Spleen (tissue), 11 donors: ENCODE measurements around the gene USP51. TPM values are rescaled to one million over a fixed set of nuclear protein-coding genes. Genes with fewer than 3 reads are reported as not detected.

Experiments used
- DNase-seq: peaks from one replicate; pipeline ENCODE4 v3.0.0-alpha.2; 2020
- H3K27ac ChIP-seq, 8 donors: fragments of 200-600 bp; sonication (generic) in 7 of 8; 1 replicate in 4 of 8; 2 replicates in 4 of 8; pipeline versions ENCODE4 v1.5.0 to v1.8.0; 2016 to 2021; ENCODE audit warnings: inconsistent platforms in 4 of 8, mild to moderate bottlenecking in 4 of 8, moderate library complexity in 1 of 8
- H3K27me3 ChIP-seq, 7 donors: fragments of 200-600 bp; sonication (generic) in 6 of 7; replicated peaks in 1 of 7; 1 replicate in 4 of 7; 2 replicates in 3 of 7; pipeline versions ENCODE4 v1.5.0 to v1.8.0; 2016 to 2021; ENCODE audit warnings: inconsistent platforms in 3 of 7, mild to moderate bottlenecking in 1 of 7
- H3K36me3 ChIP-seq, 6 donors: fragments of 200-600 bp; sonication (generic) in 5 of 6; 1 replicate in 4 of 6; 2 replicates in 2 of 6; pipeline versions ENCODE4 v1.5.0 to v1.8.0; 2016 to 2021; ENCODE audit warnings: inconsistent platforms in 2 of 6
- H3K4me1 ChIP-seq, 6 donors: fragments of 200-600 bp; sonication (generic) in 5 of 6; 1 replicate in 3 of 6; 2 replicates in 3 of 6; pipeline versions ENCODE4 v1.5.0 to v1.8.0; 2016 to 2021; ENCODE audit warnings: inconsistent platforms in 3 of 6
- H3K4me3 ChIP-seq, 8 donors: fragments of 200-600 bp; sonication (generic) in 7 of 8; 1 replicate in 4 of 8; 2 replicates in 4 of 8; pipeline versions ENCODE4 v1.5.0 to v1.8.0; 2016 to 2021; ENCODE audit warnings: inconsistent platforms in 4 of 8, mild to moderate bottlenecking in 4 of 8, moderate library complexity in 2 of 8
- H3K9me3 ChIP-seq, 8 donors: fragments of 200-600 bp; sonication (generic) in 7 of 8; 1 replicate in 4 of 8; 2 replicates in 4 of 8; pipeline versions ENCODE4 v1.5.0 to v1.8.0; 2016 to 2021; ENCODE audit warnings: inconsistent platforms in 4 of 8
- POLR2A ChIP-seq, 3 donors: fragments of 450-650 bp; IDR thresholded peaks; one replicate each; pipeline ENCODE4 v1.5.1; 2017; ENCODE audit warnings: antibody characterized with exemption in 3 of 3, mild to moderate bottlenecking in 1 of 3
- POLR2AphosphoS5 ChIP-seq, 3 donors: sonication (generic); formaldehyde crosslinking; IDR thresholded peaks; one replicate each; pipeline ENCODE4 v1.5.1; 2017; ENCODE audit warnings: antibody characterized with exemption in 3 of 3
- WGBS, 5 donors: extraction: QIAGEN DNeasy Blood & Tissue Kit in 3 of 5; methylation state at CpG; one replicate each; pipeline versions ENCODE4 v1.1.5 to v1.1.7; 2013 to 2018; 5-methylcytosine and 5-hydroxymethylcytosine counted together
- intact Hi-C: fragments of 100-400 bp; cut with DNase I; formaldehyde crosslinking; loops from one replicate; pipeline ENCODE4 v1.15.0; 2023; ENCODE audit warnings: low total_unique reads
- polyA plus RNA-seq, 3 donors: library from polyadenylated mRNA; stranded (reverse); fragments of 200-250 nt; gene quantifications; one replicate each; pipeline ENCODE4 v1.2.1, GENCODE V29; 2013
- total RNA-seq, 7 donors: library from RNA; depleted of rRNA in 3 of 7; stranded (reverse); fragments of >200 nt in 3 of 7; fragmentation: NEBNext Ultra II Directional in 4 of 7; extraction: Animal tissue kit (Norgen Biotek cat#: 25700) in 4 of 7; gene quantifications; one replicate each; pipeline versions ENCODE4 v1.1.0 to v1.2.1, GENCODE V29; 2016 to 2021
- TF ChIP-seq, protein P1 (sequence below), 11 experiments: fragments of 200-600 bp in 7 of 11; fragments of 450-650 bp in 4 of 11; sonication (generic) in 4 of 11; IDR thresholded peaks in 8 of 11; conservative IDR thresholded peaks in 3 of 11; 1 replicate in 7 of 11; 2 replicates in 4 of 11; pipeline versions ENCODE4 v1.4.0 to v1.8.0; 2016 to 2021; ENCODE audit warnings: antibody characterized with exemption in 11 of 11, inconsistent platforms in 4 of 11, mild to moderate bottlenecking in 1 of 11
- donor health status: healthy with polysubstance abuse.
- donor health status: DM: no; HTN: no; CAD: no; lungs with moderate emphysema.
- donor health status: DM: no; HTN: no; CAD: no.
- donor health status: Bipolar disorder and iron deficiency.
- donor health status: healthy.
- donor health status: DM: no; HTN: no; CAD: no.
- donor health status: DM: yes; HTN: yes; CAD: no.

USP51 gene
- total and polyA plus RNA-seq, 10 donors: 0.46 to 5.0 (median 2.4) TPM

DNA sequence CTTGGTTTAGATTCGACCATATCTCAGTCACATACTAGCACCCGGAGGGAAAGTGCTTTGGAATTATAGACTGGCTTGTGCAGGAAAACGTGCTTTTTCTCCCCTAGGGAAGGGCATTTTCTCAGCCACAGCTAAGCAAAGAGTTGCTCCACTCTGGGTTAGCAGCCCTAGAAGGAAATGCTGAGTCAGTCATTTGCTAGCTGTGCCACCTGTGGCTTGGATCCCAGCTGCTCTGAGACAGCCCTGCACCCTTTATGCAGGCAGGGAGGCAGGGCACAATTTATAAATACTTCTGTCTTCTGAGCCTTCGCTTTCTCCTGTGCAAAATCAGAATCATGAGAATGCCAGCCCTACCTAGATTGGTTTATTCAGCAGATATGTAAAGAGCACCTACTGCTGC lies 1.3 kb upstream of the USP51 start:
- Histone ChIP-seq H3K27ac (no peak overlapping the region), H3K4me1 (peaks cover 0 to 18% (median 7%) of the 10 kb centered on the region in 6 donors), H3K9me3 (no peaks in the 10 kb centered on the region), H3K36me3 (no peaks in the 10 kb centered on the region), H3K27me3 (no peaks in the 10 kb centered on the region), H3K4me3 (no peak overlapping the region)
- intact Hi-C loops: no loop called here
- DNase-seq: no peak
- TF ChIP-seq, protein P1, sequence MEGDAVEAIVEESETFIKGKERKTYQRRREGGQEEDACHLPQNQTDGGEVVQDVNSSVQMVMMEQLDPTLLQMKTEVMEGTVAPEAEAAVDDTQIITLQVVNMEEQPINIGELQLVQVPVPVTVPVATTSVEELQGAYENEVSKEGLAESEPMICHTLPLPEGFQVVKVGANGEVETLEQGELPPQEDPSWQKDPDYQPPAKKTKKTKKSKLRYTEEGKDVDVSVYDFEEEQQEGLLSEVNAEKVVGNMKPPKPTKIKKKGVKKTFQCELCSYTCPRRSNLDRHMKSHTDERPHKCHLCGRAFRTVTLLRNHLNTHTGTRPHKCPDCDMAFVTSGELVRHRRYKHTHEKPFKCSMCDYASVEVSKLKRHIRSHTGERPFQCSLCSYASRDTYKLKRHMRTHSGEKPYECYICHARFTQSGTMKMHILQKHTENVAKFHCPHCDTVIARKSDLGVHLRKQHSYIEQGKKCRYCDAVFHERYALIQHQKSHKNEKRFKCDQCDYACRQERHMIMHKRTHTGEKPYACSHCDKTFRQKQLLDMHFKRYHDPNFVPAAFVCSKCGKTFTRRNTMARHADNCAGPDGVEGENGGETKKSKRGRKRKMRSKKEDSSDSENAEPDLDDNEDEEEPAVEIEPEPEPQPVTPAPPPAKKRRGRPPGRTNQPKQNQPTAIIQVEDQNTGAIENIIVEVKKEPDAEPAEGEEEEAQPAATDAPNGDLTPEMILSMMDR (IDR thresholded peaks at IDR 0.05 in 8 of 11, conservative IDR thresholded peaks at IDR 0.05 in 3 of 11): no peak
- TF ChIP-seq POLR2A (IDR thresholded peaks at IDR 0.05) (no peak), POLR2AphosphoS5 (IDR thresholded peaks at IDR 0.05) (no peak)
- 57 to 65% (median 61%) methylated on average over 3 to 4 of the region's 4 CpGs for WGBS, 5 donors

DNA sequence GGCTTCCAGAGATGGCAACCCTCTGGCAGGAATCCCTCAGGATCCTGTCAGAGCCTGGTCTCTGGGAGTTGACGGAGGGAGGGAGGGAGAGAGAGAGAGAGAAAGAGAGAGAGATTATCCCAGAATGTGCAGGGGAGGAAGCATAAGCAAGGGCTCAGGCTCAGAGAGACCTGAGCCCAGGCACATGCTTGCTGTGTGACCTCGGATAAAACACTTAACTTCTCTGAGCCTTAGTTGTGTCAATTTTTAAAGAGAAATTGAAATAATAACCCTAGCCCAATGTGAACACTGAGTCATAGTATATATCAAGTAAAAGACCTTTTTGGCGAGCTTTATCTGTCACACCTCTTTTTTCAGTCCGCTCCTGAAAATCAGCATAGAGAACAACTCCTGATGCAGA lies 473 bp upstream of the USP51 start:
- DNase-seq: no peak
- intact Hi-C loops: no loop called here
- WGBS, 5 donors: 60 to 81% (median 72%) methylated on average over 4 of the region's 4 CpGs

DNA sequence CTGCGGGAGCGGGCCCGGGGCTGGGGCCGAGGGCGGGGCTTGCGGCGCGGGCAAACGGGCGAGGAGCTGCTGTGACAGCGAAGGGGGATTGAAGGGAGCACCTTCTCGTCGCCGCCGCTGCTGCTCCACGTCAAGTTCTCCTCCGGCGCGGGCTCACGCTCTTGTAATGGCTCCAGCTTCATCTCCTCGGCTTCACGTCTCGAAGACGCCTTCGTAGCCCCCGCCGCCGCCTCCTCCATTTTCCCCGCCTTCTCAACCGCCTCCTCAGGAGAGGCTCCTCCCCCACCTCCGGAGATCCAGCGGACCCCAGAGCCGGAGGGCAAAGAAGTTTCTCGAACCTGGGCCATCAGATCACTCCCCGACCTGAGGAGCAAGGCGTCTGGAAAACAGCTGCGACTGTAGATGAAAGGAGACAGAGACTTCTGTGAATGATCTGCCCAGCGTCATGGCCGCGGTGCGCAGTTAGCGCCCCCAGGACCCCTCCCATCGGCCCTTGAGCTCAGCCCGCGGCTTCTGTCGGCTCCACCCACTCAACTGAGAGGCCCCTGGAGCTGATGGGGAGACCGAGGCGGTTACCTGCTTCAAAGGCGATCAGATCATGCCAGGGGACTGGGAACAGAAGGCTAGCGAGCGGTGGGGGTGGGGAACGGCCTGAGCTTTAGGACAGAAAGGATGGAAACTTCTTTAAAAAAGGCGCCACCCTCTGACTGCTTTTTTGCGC lies 895 bp downstream of the USP51 start:
- intact Hi-C loops: no loop called here
- peak; percentile 89 for DNase-seq
- TF ChIP-seq POLR2A (IDR thresholded peaks at IDR 0.05) (no peak), POLR2AphosphoS5 (IDR thresholded peaks at IDR 0.05) (peak; percentile 21 to 74 (median 55))
- TF ChIP-seq, protein P1 (IDR thresholded peaks at IDR 0.05 in 8 of 11, conservative IDR thresholded peaks at IDR 0.05 in 3 of 11): no peak
- Histone ChIP-seq H3K36me3 (no peaks in the 10 kb centered on the region), H3K27ac (peak overlapping the region; percentile 72 to 92 (median 90)), H3K9me3 (no peaks in the 10 kb centered on the region), H3K4me1 (peaks cover 0 to 18% (median 7%) of the 10 kb centered on the region in 6 donors), H3K4me3 (peak overlapping the region; percentile 49 to 84 (median 64)), H3K27me3 (no peaks in the 10 kb centered on the region)
- WGBS, 5 donors: 0 to 41% (median 1%) methylated on average over 3 to 54 of the region's 54 CpGs

More for the DNA sequence above, 473 bp upstream of the USP51 start:
- Histone ChIP-seq H3K4me1 (peaks cover 0 to 18% (median 7%) of the 10 kb centered on the region in 6 donors), H3K27me3 (no peaks in the 10 kb centered on the region), H3K36me3 (no peaks in the 10 kb centered on the region), H3K4me3 (peak overlapping the region in 6 of 8 donors; percentile 49 to 84 (median 64)), H3K27ac (peak overlapping the region; percentile 72 to 92 (median 90)), H3K9me3 (no peaks in the 10 kb centered on the region)
- TF ChIP-seq POLR2AphosphoS5 (IDR thresholded peaks at IDR 0.05) (no peak), POLR2A (IDR thresholded peaks at IDR 0.05) (no peak)
- TF ChIP-seq, protein P1 (IDR thresholded peaks at IDR 0.05 in 8 of 11, conservative IDR thresholded peaks at IDR 0.05 in 3 of 11): no peak

DNA sequence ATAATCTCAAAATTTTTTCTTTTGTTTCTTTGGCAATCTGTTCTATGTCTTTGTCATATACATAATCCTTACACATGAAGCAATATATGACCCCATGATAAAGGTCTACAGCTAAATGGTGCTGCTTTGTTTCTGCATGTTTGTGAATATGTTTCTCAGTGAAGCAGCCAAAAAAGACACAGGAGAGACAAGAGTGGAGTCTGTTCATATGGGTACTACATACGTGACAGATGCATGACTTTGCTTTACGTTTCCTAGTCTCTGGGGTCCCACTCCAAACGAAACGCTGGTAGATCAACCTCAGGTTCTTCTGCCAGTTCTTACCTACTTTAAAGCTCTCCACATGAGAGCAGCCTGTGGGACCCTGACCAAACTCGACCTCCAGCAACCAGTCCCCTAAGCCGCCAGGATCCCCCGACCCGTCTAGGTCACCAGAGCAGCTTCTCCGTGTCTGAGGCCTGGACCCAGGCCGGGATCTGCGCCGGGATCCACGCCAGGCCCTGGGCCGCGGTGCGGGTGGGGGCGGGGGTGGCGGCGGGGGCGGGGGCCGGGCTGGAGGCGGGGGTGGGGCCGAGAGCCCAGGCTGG lies 1.5 kb downstream of the USP51 start:
- intact Hi-C loops: no loop called here
- Histone ChIP-seq H3K36me3 (no peaks in the 10 kb centered on the region), H3K27me3 (no peaks in the 10 kb centered on the region), H3K4me1 (peaks cover 0 to 18% (median 7%) of the 10 kb centered on the region in 6 donors), H3K9me3 (no peaks in the 10 kb centered on the region), H3K27ac (peak overlapping the region; percentile 72 to 92 (median 90)), H3K4me3 (peak overlapping the region in 7 of 8 donors; percentile 49 to 84 (median 65))
- WGBS, 5 donors: 2 to 40% (median 37%) methylated on average over 3 to 23 of the region's 23 CpGs
- no peak for DNase-seq
- TF ChIP-seq, protein P1 (IDR thresholded peaks at IDR 0.05 in 8 of 11, conservative IDR thresholded peaks at IDR 0.05 in 3 of 11): no peak
- no peak for TF ChIP-seq POLR2A (IDR thresholded peaks at IDR 0.05)
- TF ChIP-seq POLR2AphosphoS5 (IDR thresholded peaks at IDR 0.05): no peak
